Renal cortex interstitium (tissue), 11 donors: ENCODE measurements around the gene CIB1. TPM values are rescaled to one million over a fixed set of nuclear protein-coding genes. Genes with fewer than 3 reads are reported as not detected.
"Not testable (repeated sequence)": the region's sequence is repeated elsewhere in the genome, so short reads cannot be mapped to it uniquely, and the experiment has no call there.

Experiments used
- DNase-seq, 11 donors: peaks; one replicate each; pipeline ENCODE4 v3.0.0-alpha.2; 2013; ENCODE audit warnings: low read depth in 9 of 11, low spot score in 4 of 11; ENCODE audit errors: extremely low read depth in 1 of 11
- polyA plus RNA-seq, 3 donors: library from polyadenylated mRNA; unstranded; fragments of 120-200 nt; gene quantifications; one replicate each; pipeline ENCODE4 v1.2.1, GENCODE V29; 2013; ENCODE audit not compliant: insufficient read length in 3 of 3

Gene CIB1
- polyA plus RNA-seq, 3 donors, result 49.7 to 57.0 (median 55.4) TPM

DNA sequence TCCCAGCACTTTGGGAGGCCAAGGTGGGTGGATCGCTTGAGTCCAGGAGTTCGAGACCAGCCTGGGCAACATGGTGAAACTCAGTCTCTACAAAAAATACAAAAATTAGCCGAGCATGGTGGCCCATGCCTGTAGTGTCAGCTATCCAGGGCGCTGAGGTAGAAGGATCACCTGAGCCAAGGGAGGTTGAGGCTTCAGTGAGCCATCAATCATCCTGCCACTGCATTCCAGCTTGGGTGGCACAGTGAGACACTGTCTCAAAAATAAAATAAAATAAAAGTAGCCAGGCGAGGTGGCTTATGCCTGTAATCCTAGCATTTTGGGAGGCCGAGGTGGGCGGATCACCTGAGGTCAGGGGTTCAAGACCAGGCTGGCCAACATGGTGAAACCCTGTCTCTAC, 45.7 kb downstream of the CIB1 start:
- not testable (repeated sequence) for DNase-seq

DNA sequence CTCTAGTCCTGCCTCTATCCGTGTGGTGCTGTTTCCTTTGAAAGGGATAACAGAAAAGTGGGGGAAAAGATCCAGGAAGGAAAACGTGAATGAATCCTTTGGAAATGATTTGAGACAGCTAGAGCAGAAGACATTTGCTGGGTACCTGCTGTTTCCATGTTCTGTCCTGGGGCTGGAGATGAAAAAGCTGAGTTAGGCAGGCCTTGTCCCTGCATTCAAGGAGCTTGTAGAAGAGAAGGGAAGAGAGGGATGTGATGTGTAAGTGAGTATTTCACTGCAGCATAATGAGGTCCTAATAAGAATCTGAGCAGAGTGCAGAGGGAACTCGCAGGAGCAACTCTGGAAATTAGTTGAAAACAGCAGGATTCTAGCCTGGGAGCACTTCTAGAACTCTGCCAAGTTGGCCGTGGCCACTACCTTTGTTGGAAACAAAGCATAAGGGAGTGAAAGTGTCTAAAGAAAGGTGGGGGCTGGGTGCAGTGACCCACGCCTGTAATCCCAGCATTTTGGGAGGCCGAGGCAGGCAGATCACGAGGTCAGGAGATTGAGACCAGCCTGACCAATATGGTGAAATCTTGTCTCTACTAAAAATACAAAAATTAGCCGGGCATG, 46.4 kb downstream of the CIB1 start:
- DNase-seq, result no peak

DNA sequence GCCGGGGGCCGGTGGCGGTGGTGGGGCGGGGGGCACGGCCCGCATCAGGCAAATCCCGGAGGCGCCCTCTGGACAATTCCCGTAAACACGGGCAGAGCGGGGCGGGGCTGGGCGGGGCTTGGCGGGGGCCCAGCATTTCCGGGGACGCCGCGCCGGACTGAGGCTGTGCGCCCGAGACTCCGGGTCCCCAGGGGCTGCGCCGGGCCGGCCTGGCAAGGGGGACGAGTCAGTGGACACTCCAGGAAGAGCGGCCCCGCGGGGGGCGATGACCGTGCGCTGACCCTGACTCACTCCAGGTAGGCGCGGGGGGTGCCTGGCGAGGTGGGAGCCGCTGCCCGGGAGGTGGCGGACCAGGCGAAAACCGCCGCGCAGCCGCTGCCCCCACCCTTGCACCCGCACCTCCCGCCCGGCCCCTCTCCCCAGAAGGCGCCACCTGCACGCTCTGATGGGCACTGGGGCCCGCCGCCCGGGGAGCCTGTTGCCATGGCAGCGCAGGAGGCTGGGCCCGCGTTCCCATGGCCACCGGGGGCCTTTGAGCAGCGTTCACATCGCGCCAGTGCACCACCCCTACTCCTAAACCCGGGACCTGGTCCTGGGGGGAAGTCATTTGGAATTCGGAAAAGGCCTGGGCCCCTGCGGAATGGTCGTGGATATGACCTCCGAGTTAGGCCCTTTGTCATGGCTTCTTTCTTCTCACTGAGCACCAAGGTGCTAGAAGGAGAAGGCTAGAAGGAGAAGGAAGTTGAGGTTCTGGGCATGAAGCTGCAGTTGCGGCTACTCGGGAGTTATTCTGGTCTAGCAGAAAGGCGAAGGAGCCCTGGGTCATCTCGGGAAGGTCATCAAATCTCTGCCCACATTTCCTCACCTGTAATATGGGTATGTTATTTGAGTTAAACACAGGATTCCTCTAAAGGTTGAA, 48.7 kb downstream of the CIB1 start:
- DNase-seq, result peak in 1 of 11 donors; percentile 71

DNA sequence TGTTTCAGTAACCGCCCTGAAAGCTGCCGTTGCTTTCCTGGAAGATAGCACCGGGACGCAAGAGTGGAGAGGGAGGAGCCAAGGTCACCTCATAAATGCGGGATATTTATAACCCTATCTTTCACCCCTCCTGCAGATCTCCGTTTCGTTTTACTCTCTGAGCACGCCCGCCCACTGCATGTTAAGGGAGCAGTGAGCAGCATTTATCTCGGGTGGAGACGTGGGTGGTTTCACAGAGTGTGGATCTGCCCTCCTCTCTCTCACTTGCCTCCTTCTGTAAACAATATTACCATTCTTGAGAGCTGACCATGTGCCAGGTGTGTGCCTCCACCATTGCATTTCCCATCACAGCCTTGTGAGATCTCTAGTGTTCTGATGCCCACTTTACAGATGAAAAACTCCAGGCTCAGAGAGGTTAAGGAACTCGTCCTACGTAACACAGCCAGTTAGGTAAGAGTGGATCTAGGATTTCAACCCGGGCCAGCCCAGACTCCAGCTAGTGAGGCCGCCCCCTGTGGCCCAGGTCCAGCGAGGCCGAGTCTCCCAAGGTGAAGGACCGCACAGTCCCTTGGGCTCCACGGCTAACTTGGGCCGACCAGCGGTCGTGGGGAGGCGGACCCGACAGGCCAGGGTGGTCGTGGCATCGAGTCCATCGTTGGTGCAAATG, 49.5 kb downstream of the CIB1 start:
- DNase-seq, result peak in 2 of 11 donors; percentile 69 to 72

DNA sequence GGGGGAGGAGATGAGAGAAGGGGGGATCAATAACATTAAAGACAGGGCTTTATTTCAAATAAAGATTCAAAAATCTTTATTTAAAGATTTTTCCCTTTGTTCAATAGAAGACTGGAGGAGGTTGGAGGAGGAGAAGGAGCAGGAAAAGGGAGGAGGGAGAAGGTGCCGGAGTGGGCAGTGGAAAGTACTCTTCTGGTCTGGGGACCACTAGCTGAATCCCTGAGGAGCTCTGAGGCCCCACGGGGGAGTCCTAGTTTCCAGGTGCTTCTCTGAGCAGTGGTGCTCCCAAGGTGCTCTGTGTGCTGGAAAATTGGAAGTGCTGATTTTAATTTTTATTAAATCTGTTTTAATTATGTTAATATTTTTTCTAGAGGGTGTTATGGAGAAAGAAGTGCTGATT, 52.0 kb downstream of the CIB1 start:
- DNase-seq, result no peak

Other genes with a start within 250 kb of the CIB1 start
- 10 to 100 TPM; 14.2 to 22.6 (median 18.8) TPM for gene ZNF710, start 232.6 kb downstream of the CIB1 start, polyA plus RNA-seq
- 100 to 1,000 TPM; 175 to 241 (median 184) TPM for gene IDH2, start 131.5 kb downstream of the CIB1 start, polyA plus RNA-seq
- 10 to 100 TPM; 32.0 to 46.5 (median 44.4) TPM for gene SEMA4B, start 32.6 kb downstream of the CIB1 start, polyA plus RNA-seq
- gene GDPGP1, start 268 bp upstream of the CIB1 start, polyA plus RNA-seq, result 1 to 10 TPM; 3.5 to 5.3 (median 4.5) TPM
- gene TTLL13, start 15.6 kb upstream of the CIB1 start, polyA plus RNA-seq, result under 1 TPM in 2 of 3 donors, not detected in 1; 0.20 to 0.80 TPM
- gene NGRN, start 31.7 kb upstream of the CIB1 start, polyA plus RNA-seq, result 100 to 1,000 TPM; 108 to 123 (median 110) TPM
- gene ZNF774, start 118.3 kb upstream of the CIB1 start, polyA plus RNA-seq, result 1 to 10 TPM; 4.0 to 5.1 (median 4.6) TPM
- gene IQGAP1, start 154.3 kb upstream of the CIB1 start, polyA plus RNA-seq, result 100 to 1,000 TPM; 150 to 171 (median 154) TPM